HepG2 (cell line): Measurements from ENCODE around the gene NFE2. TPM values are rescaled to one million over a fixed set of nuclear protein-coding genes. Genes with fewer than 3 reads are reported as not detected.

ENCODE experiments used
- ATAC-seq: fragments of 200-7000 bp; cut with Tn5 transposase; 3 replicates; pipeline ENCODE4 v1.9.1; 2020; ENCODE audit warnings: mild to moderate bottlenecking, moderate library complexity
- BruUV-seq: library from RNA; stranded (reverse); fragments of 400-500 nt; replicated peaks from 2 replicates; lab custom pipeline; 2021; lab: Mats Ljungman, UMichigan
- CTCF ChIA-PET: fragments of 300-600 bp; formaldehyde crosslinking; extraction: SDS; loops from one replicate; lab custom pipeline; 2021; ENCODE audit warnings: low total read pairs, inconsistent platforms, low intra/inter-chr PET ratio; lab: Yijun Ruan, JAX
- POLR2A ChIA-PET: fragments of 350-600 bp; sonication (Branson Sonifier 250); formaldehyde crosslinking; loops from one replicate; lab custom pipeline; 2020; ENCODE audit warnings: antibody characterized with exemption, inconsistent platforms; lab: Yijun Ruan, JAX
- DNase-seq: peaks from one replicate; pipeline ENCODE4 v3.0.0-alpha.2; 2015; ENCODE audit warnings: low spot score
- FAIRE-seq: peaks from 3 replicates; lab custom pipeline; 2011; peaks lifted over from hg19 to GRCh38; lab: Jason Lieb, UNC
- H2AFZ ChIP-seq: one replicate; pipeline ENCODE4 v1.6.1; 2011; ENCODE audit warnings: low read length, inconsistent platforms
- H3K27ac ChIP-seq: fragments of 300-600 bp; 3 replicates; pipeline ENCODE4 v1.8.0; 2011; ENCODE audit warnings: mixed run types, mild to moderate bottlenecking, mixed read lengths, low read length, inconsistent platforms; ENCODE audit not compliant: insufficient read depth; ENCODE audit errors: extremely low read length
- H3K27me3 ChIP-seq, 2 experiments: fragments of 200-600 bp in 1 of 2; 2 replicates in 1 of 2; 3 replicates in 1 of 2; pipeline versions ENCODE4 v1.6.0 to v1.8.0; 2011; ENCODE audit warnings: low read length in 2 of 2, mild to moderate bottlenecking in 2 of 2, moderate library complexity in 2 of 2, inconsistent platforms in 1 of 2; ENCODE audit not compliant: insufficient read depth in 2 of 2, control insufficient read depth in 1 of 2
- H3K36me3 ChIP-seq, 2 experiments: fragments of 200-600 bp in 1 of 2; replicated peaks in 1 of 2; 2 replicates in 1 of 2; 3 replicates in 1 of 2; pipeline versions ENCODE4 v1.5.1 to v1.8.0; 2011; ENCODE audit warnings: low read length in 2 of 2, inconsistent platforms in 1 of 2; ENCODE audit not compliant: insufficient read depth in 2 of 2, control insufficient read depth in 1 of 2
- H3K4me1 ChIP-seq: 2 replicates; pipeline ENCODE4 v1.5.1; 2012; ENCODE audit warnings: low read length, inconsistent platforms; ENCODE audit not compliant: insufficient read depth
- H3K4me2 ChIP-seq: 2 replicates; pipeline ENCODE4 v1.6.0; 2011; ENCODE audit warnings: low read depth, low read length, inconsistent platforms
- H3K4me3 ChIP-seq, 3 experiments: fragments of 200-600 bp in 1 of 3; sonication (generic), shearing (Covaris generic) in 1 of 3; replicated peaks in 1 of 3; 2 replicates each; pipeline ENCODE4 v1.5.1; 2011 to 2016; ENCODE audit warnings: low read length in 3 of 3, inconsistent platforms in 2 of 3, low read depth in 2 of 3, mild to moderate bottlenecking in 2 of 3, control low read depth in 1 of 3, mixed read lengths in 1 of 3; ENCODE audit not compliant: insufficient read depth in 1 of 3
- H3K79me2 ChIP-seq: one replicate; pipeline ENCODE4 v1.6.1; 2011; ENCODE audit warnings: low read length, inconsistent platforms; ENCODE audit not compliant: insufficient read depth
- H3K9ac ChIP-seq: 2 replicates; pipeline ENCODE4 v1.6.0; 2011; ENCODE audit warnings: mild to moderate bottlenecking, low read depth, low read length, inconsistent platforms; ENCODE audit not compliant: insufficient read depth
- H3K9me3 ChIP-seq: 2 replicates; pipeline ENCODE4 v1.5.1; 2012; ENCODE audit warnings: mild to moderate bottlenecking, low read length
- H4K20me1 ChIP-seq: 2 replicates; pipeline ENCODE4 v1.6.0; 2011; ENCODE audit warnings: inconsistent platforms, mild to moderate bottlenecking, low read length, moderate library complexity; ENCODE audit not compliant: insufficient read depth
- CAMTA2 ChIP-seq: sonication (generic); formaldehyde crosslinking; IDR thresholded peaks from 2 replicates; pipeline ENCODE4 v1.4.0; 2020; ENCODE audit warnings: mild to moderate bottlenecking, missing genetic modification reagents, borderline replicate concordance
- CBX1 ChIP-seq: IDR thresholded peaks from one replicate; pipeline ENCODE4 v1.6.1; 2016; ENCODE audit warnings: antibody characterized with exemption, low read depth
- MXD1 ChIP-seq: sonication (generic); formaldehyde crosslinking; IDR thresholded peaks from 2 replicates; pipeline ENCODE4 v1.4.0; 2020; ENCODE audit warnings: mild to moderate bottlenecking, missing genetic modification reagents
- REL ChIP-seq: sonication (generic); formaldehyde crosslinking; conservative IDR thresholded peaks from 2 replicates; pipeline ENCODE4 v1.8.0; 2022; ENCODE audit warnings: mild to moderate bottlenecking, missing genetic modification reagents, moderate library complexity
- XRCC5 ChIP-seq: fragments of 200-400 bp; formaldehyde crosslinking; optimal IDR thresholded peaks from 2 replicates; pipeline ENCODE3; 2017; ENCODE audit warnings: mild to moderate bottlenecking, low read length
- ZFP91 ChIP-seq: sonication (generic); formaldehyde crosslinking; IDR thresholded peaks from 2 replicates; pipeline ENCODE4 v1.9.0; 2022; ENCODE audit warnings: missing genetic modification reagents, mild to moderate bottlenecking, borderline replicate concordance
- ZNF318 ChIP-seq: sonication (generic); formaldehyde crosslinking; IDR thresholded peaks from 2 replicates; pipeline ENCODE4 v1.4.0; 2020; ENCODE audit warnings: mild to moderate bottlenecking, missing genetic modification reagents
- ZNF615 ChIP-seq: sonication (generic); formaldehyde crosslinking; IDR thresholded peaks from 2 replicates; pipeline ENCODE4 v1.5.0; 2020; ENCODE audit warnings: mild to moderate bottlenecking, missing genetic modification reagents, borderline replicate concordance
- ZNF768 ChIP-seq: sonication (generic); formaldehyde crosslinking; IDR thresholded peaks from 2 replicates; pipeline ENCODE4 v1.4.0; 2020; ENCODE audit warnings: missing genetic modification reagents
- ZNF777 ChIP-seq: sonication (generic); formaldehyde crosslinking; IDR thresholded peaks from 2 replicates; pipeline ENCODE4 v1.4.0; 2020; ENCODE audit warnings: missing genetic modification reagents
- ZSCAN12 ChIP-seq: sonication (generic); formaldehyde crosslinking; IDR thresholded peaks from 2 replicates; pipeline ENCODE4 v1.9.0; 2021; ENCODE audit warnings: mild to moderate bottlenecking, missing genetic modification reagents
- ZSCAN9 ChIP-seq: IDR thresholded peaks from 2 replicates; pipeline ENCODE4 v1.6.1; 2016; ENCODE audit warnings: borderline replicate concordance
- in situ Hi-C: cut with HindIII; loops from 2 replicates; pipeline ENCODE4 v1.10.0; 2017; ENCODE audit warnings: low pct_unique_long_range_greater_than_20kb; ENCODE audit not compliant: extremely low pct_ligation_motif_present
- intact Hi-C: fragments of 100-400 bp; cut with micrococcal nuclease; formaldehyde crosslinking; loops from one replicate; pipeline ENCODE4 v1.10.0; 2022; ENCODE audit not compliant: unreplicated experiment
- polyA plus RNA-seq, 8 experiments: library from polyadenylated mRNA; depleted of rRNA in 3 of 8; stranded (reverse) in 7 of 8; unstranded in 1 of 8; fragments of >200 nt; fragmentation: Illumina TruSeq in 4 of 8; extraction: Trizol in 4 of 8; gene quantifications; 2 replicates each; pipeline versions ENCODE4 v1.2.1 to v1.2.3, GENCODE V29; 2011 to 2016; ENCODE audit warnings: low read depth in 4 of 8, missing spikeins in 1 of 8, mixed read lengths in 1 of 8; ENCODE audit not compliant: insufficient read depth in 1 of 8
- total RNA-seq, 5 experiments: library from RNA; depleted of rRNA; stranded (reverse); fragments of >200 nt; fragmentation: Illumina TruSeq; extraction: Trizol; gene quantifications; 2 replicates each; pipeline ENCODE4 v1.2.3, GENCODE V29; 2016; ENCODE audit warnings: low read depth in 1 of 5

The NFE2 gene
- total and polyA plus RNA-seq, 2 of the 13 experiments (the other 11 are each of a cell fraction or from before 2014, with no cell fraction given) = 4.5 to 7.8 TPM

- TF ChIP-seq ZFP91 (CRISPR knock-in tag) = peak; percentile 84; the same call in 1 of the 2 replicates
- TF ChIP-seq MXD1 = 0 out of 2 replicates have a peak, but pooled peaks have one; percentile 64
- peak; percentile 59 for TF ChIP-seq XRCC5
- peak; percentile 58 for TF ChIP-seq CBX1
- TF ChIP-seq, all 625 proteins: peak for 111
Measured at GRCh38 chr12:54300732-54301427, at the start of gene NFE2 (continued).

GRCh38 chr12:54349679-54350078 is 48.9 kb upstream of the NFE2 start:
- intact Hi-C loops (no loop called here), in situ Hi-C loops (no loop called here)
- FAIRE-seq (no peak), DNase-seq (no peak), ATAC-seq (no peak)
- no peak overlapping the region for H3K4me2 ChIP-seq
- peaks cover 20% of the 10 kb centered on the region for H3K4me1 ChIP-seq
- H2AFZ ChIP-seq = no peak overlapping the region
- H3K36me3 ChIP-seq = peaks cover 30 to 58% of the 10 kb centered on the region in 2 experiments
- H3K4me3 ChIP-seq = no peak overlapping the region
- no peak overlapping the region for H3K9ac ChIP-seq
- no peak overlapping the region for H3K27ac ChIP-seq
- H3K27me3 ChIP-seq = no peaks in the 10 kb centered on the region
- ChIA-PET CTCF (no interaction called here), POLR2A (no interaction called here)
- no peaks in the 10 kb centered on the region for H3K79me2 ChIP-seq
- H3K9me3 ChIP-seq = no peaks in the 10 kb centered on the region
- no TSS peak for BruUV-seq
- H4K20me1 ChIP-seq = no peaks in the 10 kb centered on the region
- no peak for TF ChIP-seq ZNF777 (CRISPR knock-in tag)
- TF ChIP-seq ZNF615 = no peak
- no peak for TF ChIP-seq ZSCAN12 (CRISPR knock-in tag)
- no peak for TF ChIP-seq ZNF318 (CRISPR knock-in tag)
- no peak for TF ChIP-seq ZSCAN9 (CRISPR knock-in tag)
- no peak for TF ChIP-seq REL
- TF ChIP-seq CAMTA2 (CRISPR knock-in tag) = no peak
- no peak for TF ChIP-seq ZNF768
